Stimulated activated CD8-positive, alpha-beta memory T cell treated with anti-CD3 and anti-CD28 coated beads, Interleukin-4, amount 100 ng/mL, for 4 hours (primary cell): ENCODE results near the gene FAM193A.
"Not testable (repeated sequence)": the region's sequence is repeated elsewhere in the genome, so short reads cannot be mapped to it uniquely, and the experiment has no call there.

ENCODE experiments used
- DNase-seq, 2 donors: peaks; one replicate each; pipeline ENCODE4 v3.0.0-alpha.2; 2020; ENCODE audit warnings: low read depth in 2 of 2, low spot score in 1 of 2

Gene FAM193A

DNA sequence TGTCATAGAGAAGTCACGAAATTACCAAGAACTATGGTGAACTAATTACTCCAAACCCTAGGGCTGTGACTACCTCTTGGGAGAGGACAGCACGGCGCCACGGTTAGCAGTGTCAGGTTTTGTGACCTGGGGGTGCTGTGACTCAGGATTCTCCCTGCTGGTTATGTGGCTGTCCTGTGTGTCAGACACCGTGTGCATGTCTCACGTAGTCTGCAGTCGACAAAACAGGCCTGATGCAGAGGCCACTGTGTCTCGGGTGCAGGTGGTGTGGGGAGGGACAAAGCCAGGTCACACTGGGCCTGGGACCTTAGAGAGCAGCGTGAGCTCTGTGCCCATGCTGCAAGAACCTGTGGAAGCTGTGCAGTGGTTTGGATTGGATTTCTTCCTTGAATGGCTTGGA lies 185.6 kb downstream of the FAM193A start:
- DNase-seq: no peak

DNA sequence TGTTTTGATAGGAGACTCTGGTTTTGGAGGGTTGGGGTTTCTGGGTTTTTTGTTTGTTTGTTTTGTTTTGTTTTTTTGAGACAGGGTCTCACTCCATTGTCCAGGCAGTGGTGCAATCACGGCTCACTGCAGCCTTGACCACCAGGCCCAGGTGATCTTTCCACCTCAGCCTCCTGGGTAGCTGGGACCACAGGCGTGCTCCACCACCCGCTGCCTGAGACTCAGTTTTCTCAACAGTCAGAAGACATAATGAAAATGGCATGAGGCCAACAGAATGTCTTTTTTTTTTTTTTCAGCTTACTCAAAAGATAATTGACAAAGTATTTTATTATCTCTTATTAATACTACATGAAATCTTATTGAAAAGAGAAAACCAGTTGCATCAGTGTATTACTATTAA lies 187.3 kb downstream of the FAM193A start:
- no peak for DNase-seq

DNA sequence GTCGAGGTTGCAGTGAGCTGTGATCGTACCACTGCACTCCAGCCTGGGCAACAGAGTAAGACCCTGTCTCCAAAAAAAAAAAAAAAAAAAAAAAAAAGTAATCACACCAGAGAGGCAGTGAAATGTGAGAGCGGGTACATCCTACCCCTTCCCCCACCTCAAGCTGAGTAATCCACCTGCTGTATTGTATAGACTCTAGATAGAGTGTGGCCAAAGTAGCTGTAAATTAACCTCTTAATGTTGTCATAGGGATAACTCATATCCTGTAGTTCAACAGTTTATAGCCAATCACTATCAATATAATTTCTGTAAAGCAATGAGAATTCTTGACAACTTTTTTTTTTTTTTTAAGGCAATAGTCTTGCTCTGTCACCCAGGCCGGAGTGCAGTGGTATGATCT lies 188.9 kb downstream of the FAM193A start:
- DNase-seq: no peak

DNA sequence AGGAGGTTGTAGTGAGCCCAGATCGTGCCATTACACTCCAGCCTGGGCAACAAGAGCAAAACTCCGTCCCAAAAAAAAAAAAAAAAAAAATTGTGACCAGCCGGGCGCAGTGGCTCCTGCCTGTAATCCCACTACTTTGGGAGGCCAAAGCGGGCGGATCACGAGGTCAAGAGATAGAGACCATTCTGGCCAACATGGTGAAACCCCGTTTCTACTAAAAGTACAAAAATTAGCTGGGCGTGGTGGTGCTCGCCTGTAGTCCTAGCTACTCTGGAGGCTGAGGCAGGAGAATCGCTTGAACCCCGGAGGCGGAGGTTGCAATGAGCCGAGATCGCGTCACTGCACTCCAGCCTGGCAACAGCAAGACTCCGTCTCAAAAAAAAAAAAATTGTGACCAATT lies 190.4 kb downstream of the FAM193A start:
- not testable (repeated sequence) for DNase-seq

DNA sequence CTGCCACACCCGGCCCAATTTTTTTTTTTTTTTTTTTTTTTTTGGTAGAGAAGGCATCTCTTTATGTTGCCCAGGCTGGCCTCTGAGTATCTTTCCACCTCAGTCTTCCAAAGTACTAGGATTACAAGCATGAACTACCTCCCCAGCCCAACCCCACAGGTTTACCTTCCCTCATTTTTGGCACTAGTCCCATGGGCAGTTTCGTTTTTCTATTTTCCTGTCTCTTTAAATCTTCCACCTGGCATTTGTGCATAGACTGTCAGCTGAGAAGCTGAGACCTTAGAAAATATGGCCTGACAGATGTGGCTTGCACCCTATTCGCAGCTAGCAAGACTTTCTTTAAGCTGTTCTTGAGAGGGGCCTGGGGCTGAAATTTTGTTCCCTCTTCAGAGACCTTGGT lies 191.8 kb downstream of the FAM193A start:
- DNase-seq: no peak

DNA sequence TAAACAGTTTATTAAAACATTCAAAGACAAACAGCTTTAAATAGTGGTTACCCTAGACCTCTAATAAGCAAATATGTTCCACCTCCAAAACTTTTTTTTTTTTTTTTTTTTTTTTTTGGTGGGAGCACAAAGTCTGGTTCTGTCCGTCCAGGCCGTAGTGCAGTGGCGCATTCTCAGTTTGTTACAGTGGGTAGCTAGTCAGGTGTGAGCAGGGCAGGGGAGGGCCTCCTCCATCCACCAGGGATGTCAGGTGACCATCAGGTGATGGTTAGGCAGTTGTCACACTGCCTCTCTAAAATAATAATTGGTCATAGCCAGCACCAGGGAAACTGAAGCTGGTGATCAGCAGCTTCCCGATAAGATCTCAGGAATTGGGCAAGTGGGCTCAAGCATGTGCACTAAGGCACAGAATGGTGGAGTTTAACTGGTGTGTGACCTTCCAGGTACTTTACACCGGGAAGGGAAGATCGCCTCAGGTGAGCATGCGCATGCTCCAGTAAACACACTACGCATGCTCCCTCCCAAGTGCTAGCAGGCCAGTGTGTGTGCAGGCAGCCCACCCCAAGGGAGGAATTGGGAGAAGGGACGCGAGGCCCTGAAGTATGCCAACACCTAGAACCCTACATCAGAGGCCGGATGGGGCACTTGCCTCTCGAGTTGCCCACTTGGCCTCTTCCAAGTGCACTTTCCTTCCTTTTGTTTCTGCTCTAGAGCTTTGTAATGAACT lies 192.5 kb downstream of the FAM193A start:
- DNase-seq: no peak

DNA sequence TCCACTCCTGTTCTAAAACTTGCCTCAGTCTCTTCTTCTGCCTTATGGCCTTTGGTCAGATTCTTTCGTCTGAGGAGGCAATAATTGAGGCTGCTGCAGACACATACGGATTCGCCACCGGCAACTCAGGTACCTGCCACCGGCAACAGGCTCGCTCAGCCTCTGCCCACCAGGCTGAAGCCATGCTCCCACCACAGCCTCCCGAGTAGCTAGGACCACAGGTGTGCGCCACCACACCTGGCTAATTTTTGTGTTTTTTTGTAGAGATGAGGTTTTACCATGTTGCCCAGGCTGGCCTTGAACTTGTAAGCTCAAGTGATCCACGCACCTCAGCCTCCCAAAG lies 193.1 kb downstream of the FAM193A start:
- no peak for DNase-seq

DNA sequence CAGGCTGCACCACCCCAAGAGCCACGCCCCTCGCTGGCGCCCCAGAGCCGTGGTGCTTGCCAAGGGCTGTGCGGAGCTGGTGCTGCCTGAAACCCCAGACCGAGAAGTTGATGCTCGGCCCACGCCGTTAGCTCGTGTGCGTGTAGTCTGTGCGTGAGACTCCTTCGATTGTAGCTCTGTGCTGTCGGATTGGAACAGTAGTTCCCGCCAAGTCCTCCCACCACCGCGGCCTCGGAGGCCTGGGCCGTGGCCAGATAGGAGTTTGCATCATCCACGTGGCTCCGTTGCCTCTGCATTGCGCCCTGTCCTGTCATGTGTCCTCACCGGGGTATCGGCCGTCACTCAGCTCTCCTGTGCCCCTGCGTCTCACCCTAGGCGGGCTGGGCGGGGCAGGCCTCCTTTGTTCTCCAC lies 195.5 kb downstream of the FAM193A start:
- no peak for DNase-seq

DNA sequence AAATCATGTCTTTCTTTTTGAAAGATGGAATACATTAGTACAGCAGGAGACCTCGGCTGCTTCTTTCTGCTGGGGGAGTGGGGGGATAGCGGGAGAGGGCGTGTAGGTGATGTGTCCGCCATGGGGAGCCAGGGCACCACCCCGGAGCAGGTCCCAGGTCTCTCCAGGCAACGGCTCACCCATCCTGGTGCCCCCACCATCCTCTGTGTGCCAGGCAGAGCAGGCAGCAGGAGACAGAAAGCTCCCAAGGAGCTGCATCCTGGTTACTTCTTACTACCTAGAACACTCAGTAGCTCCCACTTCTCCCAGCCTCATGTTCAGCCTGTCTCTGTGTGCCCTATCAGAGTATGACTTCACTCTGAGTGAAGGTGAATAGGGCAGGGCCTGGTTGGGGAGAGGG lies 196.1 kb downstream of the FAM193A start:
- no peak for DNase-seq

DNA sequence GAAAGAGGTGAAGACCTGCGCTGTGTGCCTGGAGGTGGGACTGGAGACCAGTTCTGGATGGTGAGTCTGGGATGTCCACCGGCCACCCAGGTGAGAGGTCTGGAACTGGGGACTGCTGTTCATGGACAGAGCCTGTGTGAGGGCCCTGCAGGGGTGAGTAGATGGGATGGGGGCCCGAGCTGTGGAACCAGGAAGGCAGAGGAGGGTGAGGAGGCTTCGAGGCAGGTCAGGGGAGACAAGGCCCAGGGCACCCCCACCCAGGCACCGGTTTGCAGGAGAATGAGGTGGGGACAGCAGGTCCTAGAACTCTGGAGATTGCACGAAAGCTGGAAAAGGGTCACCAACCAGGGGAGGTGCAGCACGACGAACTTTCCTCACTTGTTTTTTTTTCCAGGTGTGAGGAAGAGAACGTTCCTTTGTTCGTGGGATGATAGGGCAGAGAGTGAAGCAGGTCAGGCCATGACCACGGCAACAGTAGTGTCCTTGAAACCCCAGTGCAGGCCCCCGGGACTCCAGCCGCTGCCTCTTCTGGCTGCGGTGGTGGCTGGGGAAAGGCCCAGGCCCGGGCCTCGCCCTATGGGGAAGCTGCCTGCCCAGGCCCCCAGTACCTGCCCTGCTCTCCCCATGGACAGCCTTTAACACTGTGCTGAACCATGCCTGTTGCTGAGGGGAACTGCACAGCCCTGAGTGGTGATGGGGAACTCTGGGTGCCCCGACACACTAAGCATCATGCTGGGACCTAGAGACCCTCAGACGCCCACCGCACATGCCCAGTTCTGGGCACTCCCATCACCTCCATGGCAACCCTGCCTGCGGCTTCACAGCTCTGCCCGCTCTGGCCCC lies 196.8 kb downstream of the FAM193A start:
- no peak for DNase-seq

DNA sequence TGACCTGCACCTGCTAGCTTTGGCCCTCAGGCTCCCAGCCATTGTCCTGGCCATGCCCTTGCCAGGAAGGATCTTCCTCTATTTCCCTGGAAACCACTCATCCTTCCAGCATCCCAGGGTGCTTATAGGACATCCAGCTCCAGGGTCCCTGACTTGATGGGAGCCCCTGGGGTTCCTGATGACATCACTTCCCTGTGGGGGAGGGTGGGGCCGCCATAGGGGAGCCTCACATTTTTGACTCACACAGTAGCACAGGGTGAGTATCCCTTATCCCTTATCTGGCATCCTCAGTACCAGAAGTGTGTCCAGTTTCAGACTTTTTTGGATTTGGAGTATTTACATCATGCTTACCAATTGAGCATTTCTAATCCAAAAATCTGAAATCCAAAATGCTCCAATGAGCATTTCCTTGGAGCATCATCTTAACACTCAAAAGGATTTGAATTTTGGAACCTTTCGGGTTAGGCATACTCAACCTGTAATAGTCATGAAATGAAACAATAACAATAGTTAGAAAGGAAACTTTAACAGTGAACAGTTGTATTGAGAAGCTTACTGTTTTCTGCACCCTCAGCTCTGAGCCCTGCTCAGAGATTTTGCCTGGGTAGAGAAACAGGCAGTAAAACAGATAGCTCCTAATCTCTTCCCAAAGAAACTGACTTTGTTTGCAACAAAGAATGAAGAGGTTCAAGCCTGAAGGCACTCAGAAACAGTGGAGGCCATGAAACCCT lies 197.6 kb downstream of the FAM193A start:
- DNase-seq: no peak

DNA sequence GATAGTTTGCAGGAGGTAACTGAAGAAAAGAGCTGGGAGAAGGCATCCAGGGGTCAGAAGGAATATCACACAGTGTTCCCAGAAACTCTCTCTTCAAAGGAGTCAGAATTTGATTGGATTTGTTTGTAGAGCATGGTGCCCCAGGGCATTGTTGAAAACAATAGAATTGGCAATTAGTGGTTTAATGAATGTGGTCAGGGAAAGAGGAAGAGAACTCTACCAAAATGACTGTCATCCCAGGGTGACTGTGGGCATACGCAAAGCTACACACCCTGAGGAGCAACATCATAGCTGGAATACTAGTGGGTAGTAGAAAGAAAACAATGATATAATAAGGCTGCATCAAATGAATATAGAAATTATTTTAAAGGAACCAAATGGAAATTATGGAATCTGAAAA lies 198.2 kb downstream of the FAM193A start:
- DNase-seq: no peak

DNA sequence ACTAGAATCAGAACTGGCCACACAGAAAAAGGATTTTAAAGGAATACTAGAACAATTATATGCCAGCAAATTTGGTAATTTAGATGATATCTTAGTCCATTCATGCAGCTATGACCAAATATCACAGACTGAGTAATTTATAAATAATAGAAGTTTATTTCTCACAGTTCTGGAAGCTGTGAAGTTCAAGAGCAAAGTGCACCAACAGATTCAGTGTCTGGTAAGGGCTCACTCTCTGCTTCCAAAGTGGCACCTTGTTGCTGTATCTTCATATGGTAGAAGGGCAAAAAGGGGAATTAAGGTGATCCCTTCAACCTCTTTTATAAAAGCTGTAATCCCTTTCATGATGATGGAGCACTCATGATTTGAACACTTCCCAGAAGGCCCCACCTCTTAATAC lies 199.4 kb downstream of the FAM193A start:
- DNase-seq: no peak

DNA sequence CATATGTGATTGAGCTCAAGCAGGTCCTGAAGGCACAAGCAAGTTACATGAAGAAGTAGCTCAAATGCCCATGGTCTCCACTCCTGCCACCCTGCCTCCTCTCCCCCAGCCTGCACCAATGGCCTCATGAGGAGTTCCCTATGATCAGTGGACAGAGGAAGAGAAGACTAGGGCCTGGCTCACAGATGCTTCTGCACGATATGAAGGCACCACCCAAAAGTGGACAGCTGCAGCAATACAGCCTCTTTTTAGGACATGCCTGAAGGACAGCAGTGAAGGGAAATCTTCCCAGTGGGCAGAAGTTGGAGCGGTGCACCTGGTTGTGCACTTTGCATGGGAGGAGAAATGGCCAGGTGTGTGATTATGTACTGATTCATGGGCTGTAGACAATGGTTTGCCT lies 201.8 kb downstream of the FAM193A start:
- DNase-seq: not testable (repeated sequence)

DNA sequence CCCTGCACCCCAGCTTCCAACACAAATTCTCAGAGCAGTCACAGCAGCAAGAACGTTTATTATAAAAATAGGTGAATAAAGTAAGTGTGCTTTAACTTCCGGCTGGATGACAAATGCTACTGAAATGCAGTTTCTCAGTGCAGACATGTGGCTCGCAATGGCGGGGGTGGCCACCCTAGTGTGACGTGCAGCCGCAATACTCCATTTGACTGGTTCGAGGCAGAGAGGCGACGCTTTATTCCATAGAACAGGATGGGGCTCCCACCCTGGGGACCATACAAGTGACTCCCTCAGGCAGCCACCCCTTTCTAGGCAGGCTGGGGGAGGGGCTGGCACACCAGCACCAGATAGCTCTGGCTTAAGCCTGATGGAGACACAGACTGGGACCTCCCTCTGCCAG lies 205.2 kb downstream of the FAM193A start:
- no peak for DNase-seq

DNA sequence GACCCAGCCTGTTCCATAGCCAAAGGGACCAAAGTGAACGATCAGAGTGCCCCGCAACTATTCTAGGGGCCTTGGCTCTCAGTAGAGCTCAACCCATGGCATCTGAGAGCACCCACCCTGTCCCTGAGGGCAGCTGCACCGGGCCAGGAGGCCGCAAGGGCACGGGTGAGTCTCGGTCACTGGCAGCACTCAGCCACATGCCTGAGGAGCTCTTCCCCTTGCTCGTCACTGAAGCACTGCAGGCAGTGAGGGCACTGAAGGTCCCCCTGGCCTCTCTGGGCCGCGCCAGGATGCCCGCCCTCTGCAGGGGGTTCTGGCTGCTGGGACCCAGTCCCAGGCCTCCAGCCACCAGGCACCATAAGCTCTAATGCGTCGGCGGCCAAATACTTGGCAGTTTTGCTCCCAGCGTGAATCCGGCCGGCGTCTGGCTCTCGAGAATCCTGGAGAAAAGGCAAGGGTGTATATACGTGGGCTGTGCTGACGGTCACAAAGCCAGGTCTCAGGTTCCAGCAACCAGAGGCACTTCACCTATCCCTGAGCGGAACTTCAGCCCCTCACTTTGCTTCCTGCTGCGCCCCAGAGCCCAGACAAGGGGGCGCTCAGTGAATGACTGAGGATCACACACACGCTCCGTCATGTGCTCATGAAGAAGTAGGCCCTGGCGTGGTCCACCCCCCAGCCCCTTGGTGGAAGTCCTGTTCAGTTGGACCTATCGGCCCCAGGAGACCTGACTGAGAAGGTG lies 205.8 kb downstream of the FAM193A start:
- no peak for DNase-seq

DNA sequence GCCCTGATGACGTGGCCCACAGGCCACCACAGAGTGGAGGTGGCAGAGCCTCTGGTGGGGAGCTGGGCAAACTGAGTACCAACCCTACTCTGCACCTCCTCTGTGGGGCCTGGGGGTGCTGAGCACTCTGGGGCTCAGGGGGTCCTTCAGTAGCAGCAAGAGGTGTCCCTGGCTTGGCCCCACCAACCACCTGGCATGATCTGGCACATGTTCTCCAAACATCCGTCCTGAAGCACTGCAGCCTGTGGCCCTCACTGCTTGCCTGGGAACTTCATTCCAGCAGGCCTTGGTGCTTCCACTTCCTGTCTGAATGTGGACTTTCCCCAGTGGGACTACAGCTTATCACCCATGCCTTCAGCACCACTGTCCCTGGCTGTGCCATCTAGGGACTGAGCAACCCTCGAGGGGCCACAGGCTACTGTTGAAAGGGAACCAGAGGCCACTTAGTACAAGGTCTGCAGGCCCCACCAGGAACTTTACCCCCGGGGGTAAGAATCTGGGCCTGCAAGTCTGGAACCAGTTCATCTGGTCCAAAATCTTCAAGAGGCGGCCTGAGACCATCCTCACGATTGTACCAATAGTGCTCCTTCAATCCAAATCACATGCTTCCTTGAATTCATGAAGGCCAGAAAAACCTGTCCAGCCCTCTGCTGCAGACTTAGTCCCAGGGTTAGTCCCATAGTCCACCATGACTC lies 206.5 kb downstream of the FAM193A start:
- no peak for DNase-seq

DNA sequence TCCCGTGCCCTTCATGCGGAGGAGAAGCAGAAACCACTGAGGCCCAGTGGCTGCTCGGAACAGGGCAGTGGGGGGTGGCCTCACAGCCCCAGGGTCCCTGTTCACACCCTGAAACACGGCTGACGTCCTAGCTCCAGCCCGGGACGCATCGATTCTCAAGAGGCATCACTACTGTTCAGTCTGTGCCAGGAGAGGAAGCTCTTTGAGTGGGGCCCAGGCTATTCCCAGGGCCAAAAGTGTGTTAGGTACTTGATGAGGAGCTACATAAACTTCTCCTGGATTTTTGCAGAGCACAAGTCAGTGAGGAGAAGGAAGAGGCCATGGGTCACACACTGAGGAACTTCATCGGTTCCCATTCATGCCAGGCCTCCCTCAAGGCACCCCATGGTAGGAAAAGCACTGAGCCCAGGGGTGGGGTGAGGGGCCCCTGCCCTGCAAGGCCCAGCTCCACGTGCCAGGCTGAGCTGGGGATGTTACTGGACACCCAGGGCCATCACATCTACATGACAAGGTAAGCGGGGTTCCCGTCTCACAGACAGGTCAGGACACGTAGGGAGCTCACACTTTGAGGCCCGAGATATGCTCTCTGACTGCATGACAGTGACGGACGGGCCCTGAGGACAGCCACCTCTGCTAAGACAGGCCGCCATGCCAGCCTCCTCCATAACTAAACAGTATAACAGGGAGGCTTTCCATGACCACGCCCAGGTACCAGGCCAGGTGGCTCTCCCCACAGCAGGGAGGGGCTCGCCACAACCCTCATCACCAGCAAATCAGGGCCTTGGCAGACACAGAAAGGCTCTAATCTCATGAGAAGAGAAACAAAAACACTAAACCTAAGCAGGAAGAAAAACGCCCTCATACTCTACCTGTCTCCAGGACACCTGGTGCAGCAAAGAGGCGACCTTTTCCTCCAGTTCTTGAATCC lies 207.3 kb downstream of the FAM193A start:
- no peak for DNase-seq

DNA sequence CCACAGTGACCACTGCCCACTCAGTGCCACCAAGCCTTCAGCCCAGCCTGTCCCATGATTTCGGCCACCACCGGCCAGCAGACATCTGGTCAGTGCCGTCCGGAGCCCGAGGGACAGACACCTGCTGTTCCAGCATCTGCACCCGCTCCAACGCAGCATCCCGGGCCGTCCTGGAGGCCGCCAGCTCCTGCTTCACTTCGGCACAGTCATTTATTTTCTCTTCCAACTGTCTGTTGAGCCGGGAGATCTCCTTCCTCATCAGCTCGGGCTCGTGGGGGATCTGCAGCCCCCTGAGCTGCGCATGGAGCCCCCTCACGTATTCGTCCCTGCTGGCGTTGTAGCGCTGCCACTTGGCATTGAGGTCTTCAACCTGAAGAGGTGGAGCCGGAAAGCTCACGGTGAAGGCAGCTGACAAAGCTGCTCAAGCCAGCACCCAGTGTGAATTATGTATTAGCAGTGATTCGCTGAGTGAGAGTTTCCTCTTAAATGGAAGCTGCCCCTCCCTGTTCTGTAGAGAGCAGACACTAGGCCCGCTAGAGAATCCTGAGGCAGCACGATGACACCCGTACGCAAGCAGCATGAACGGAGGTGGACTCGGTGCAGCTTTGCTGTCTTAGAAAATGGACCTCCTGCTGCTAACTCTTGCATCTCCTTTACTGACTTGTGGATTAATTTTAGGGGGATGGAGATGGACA lies 208.3 kb downstream of the FAM193A start:
- no peak for DNase-seq
